GM13976 (cell line): ENCODE results near the gene ADAD2.

Experiments used
- DNase-seq: peaks from one replicate; pipeline ENCODE4 v3.0.0; 2012; ENCODE audit warnings: low spot score
- in situ Hi-C: fragments of 300-500 bp; cut with MboI; formaldehyde crosslinking; loops from one replicate; pipeline ENCODE4 v1.12.0; 2022; ENCODE audit warnings: low sequenced_read_pairs, mixed read lengths, inconsistent platforms; ENCODE audit not compliant: unreplicated experiment
- TF ChIP-seq, protein P1 (sequence below): IDR thresholded peaks from 2 replicates; pipeline ENCODE4 v1.5.1; 2012; ENCODE audit warnings: borderline replicate concordance, mild to moderate bottlenecking; ENCODE audit not compliant: insufficient read depth; ENCODE audit errors: extremely low read depth, missing control alignments, control extremely low read depth

The ADAD2 gene

DNA sequence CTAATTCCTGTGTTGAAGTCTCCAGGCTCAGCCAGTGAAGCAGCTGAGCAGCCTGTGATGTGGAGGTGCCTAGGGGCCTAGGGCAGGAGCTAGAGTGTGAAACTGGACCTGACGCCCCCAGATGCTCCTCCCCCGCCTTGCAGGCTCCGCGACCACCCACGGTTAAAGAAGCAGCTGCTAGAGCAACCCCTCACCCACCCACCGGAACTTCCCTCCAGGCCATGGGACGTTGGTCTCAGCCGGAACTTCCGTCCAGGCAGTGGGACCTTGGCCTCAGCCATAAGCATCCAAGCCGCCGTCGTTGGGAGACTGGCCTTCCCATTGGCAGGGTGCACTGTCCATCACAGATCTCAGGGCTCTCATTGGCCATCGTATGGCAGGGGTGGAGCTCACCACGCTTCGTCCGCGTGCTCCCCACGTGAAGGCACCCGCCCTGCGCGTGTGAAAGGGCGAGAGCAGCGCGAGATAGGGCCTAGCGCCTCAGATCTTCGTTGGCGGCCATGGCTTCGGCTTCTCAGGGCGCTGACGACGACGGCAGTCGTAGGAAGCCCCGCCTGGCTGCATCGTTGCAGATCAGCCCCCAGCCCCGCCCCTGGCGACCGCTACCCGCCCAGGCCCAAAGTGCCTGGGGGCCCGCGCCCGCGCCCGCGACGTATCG, at the start of gene ADAD2:
ADAD2 (plus strand) TSS at position 427 of the 658 bp plus-strand sequence; CDS start at position 501, 74 bp downstream.
- no peak for DNase-seq

DNA sequence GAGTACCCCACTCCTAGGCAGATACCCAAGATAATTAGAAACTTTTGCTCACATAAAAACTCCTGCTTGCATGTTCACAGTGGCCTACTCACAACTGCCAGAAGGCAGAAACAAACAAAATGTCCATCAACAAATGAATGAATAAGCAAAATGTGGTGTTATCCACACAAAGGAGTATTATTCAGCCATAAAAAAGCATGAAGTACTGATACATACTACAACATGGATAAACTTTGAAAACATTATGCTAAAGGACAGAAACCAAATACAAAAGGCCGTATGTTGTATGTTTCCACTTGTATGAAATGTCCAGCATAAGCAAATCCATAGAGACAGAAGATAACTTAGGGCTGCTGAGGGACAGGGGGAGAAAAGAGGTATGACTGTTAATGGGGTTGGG, 47.9 kb upstream of the ADAD2 start:
- no peak for DNase-seq
- TF ChIP-seq, protein P1, sequence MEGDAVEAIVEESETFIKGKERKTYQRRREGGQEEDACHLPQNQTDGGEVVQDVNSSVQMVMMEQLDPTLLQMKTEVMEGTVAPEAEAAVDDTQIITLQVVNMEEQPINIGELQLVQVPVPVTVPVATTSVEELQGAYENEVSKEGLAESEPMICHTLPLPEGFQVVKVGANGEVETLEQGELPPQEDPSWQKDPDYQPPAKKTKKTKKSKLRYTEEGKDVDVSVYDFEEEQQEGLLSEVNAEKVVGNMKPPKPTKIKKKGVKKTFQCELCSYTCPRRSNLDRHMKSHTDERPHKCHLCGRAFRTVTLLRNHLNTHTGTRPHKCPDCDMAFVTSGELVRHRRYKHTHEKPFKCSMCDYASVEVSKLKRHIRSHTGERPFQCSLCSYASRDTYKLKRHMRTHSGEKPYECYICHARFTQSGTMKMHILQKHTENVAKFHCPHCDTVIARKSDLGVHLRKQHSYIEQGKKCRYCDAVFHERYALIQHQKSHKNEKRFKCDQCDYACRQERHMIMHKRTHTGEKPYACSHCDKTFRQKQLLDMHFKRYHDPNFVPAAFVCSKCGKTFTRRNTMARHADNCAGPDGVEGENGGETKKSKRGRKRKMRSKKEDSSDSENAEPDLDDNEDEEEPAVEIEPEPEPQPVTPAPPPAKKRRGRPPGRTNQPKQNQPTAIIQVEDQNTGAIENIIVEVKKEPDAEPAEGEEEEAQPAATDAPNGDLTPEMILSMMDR, result no peak
- in situ Hi-C loops, result no loop called here

More for the DNA sequence above, at the start of gene ADAD2:
- in situ Hi-C loops, result no loop called here
- TF ChIP-seq, protein P1, result no peak

DNA sequence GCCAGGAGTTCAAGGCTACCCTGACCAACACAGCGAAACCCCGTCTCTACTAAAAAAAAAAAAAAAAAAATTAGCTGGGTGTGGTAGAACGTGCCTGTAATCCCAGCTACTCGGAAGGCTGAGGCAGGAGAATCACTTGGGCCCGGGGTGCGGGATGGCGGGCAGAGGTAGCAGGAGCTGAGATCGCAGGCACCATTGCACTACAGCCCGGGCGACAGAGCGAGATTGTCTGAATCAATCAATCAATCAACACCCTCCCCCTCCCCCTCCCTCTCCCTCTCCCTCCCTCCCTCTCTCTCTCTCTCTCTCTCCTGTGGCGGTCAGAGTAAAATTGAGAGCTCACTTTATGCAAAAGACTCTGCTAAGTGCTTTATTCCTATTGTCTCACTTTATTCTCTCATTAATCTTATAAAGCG, 47.2 kb upstream of the ADAD2 start:
- in situ Hi-C loops, result no loop called here
- DNase-seq, result no peak
- TF ChIP-seq, protein P1, result no peak

DNA sequence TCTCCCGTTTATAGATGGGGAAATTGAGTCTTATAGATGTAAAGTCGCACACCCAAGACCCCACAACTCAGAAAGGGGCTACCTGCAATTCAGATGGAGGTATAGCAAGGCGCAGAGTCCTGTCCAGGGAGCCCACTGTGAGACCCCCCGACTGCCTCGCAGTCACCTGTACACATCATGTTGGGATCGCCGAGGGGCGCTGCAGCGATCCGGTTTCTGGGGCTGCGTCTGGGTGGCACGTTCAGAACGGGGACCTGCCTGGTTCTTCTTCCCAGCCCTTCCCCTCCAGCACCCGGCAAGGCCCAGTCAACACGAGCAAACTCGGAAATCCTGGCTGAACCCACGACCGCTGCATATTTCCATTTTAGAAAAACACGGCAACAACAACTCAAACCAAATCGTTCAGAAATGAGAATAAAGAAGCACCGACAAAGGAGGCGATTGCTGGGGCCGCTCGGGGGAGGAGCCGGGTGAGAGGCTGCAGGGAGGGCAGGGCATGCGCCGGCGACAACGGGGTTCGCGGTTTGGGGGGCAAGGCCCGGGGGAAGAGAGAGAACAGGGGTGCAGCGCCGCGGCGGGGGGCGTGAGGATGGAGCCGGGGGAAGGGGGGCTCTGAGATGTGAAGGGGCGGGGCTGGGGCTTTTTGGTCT, 46.6 kb upstream of the ADAD2 start:
- peak; percentile 64 for DNase-seq
- in situ Hi-C loops, result no loop called here
- TF ChIP-seq, protein P1, result no peak

- in situ Hi-C loops, result no loop called here
- TF ChIP-seq, protein P1, result no peak
- DNase-seq, result peak; percentile 99
These were observed 45.9 kb upstream of the ADAD2 start, which contains the start of the genes DNAAF1 and HSDL1 for GRCh38 chr16:84144859-84145639. Gene DNAAF1 (plus strand): TSS chr16:84145308. CDS start chr16:84145441, 133 bp downstream. Gene HSDL1 (minus strand): TSS chr16:84145177. CDS start chr16:84131321, 13,856 bp downstream.

DNA sequence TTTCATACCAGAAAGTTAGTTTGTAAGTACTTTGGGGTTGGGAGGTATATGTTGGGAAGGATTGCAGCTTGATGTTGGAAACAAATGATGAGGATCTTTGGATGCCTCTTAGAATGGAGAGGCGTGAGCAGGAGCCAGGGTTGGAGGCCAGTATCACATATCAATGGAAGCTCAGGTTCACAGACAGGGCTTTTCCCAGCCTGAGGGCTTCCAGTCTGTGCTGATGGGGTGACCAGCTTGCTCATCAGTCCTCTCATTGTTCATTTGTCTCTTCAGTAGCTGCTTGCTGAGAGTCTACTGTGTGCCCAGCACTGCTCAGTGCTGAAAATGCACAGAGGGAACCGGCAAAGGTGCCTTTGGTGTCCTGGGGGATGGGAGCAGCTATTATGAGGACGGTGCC, 40.0 kb upstream of the ADAD2 start:
- no peak for DNase-seq
- TF ChIP-seq, protein P1, result no peak
- in situ Hi-C loops, result no loop called here
